H9 (cell line): Measurements from ENCODE around the gene MINDY4B. TPM values are rescaled to one million over a fixed set of nuclear protein-coding genes. Genes with fewer than 3 reads are reported as not detected.
"Not testable (repeated sequence)": the region's sequence is repeated elsewhere in the genome, so short reads cannot be mapped to it uniquely, and the experiment has no call there.

Source experiments
- DNase-seq: peaks from one replicate; pipeline ENCODE4 v3.0.0-alpha.2; 2017
- H2AFZ ChIP-seq: one replicate; pipeline ENCODE4 v1.6.1; 2013; ENCODE audit warnings: mild to moderate bottlenecking, low read length, control low read depth, moderate library complexity
- H2AK5ac ChIP-seq: 2 replicates; pipeline ENCODE4 v1.6.1; 2013; ENCODE audit warnings: low read length, control low read depth, mixed read lengths; ENCODE audit not compliant: insufficient read length
- H2BK120ac ChIP-seq: one replicate; pipeline ENCODE4 v1.6.1; 2013; ENCODE audit warnings: low read depth, mild to moderate bottlenecking, low read length, control low read depth, inconsistent platforms; ENCODE audit not compliant: poor library complexity, severe bottlenecking
- H2BK12ac ChIP-seq: 2 replicates; pipeline ENCODE4 v1.6.1; 2013; ENCODE audit warnings: low read length, control low read depth, mixed read lengths, low read depth; ENCODE audit not compliant: insufficient read length
- H2BK15ac ChIP-seq: 2 replicates; pipeline ENCODE4 v1.6.1; 2013; ENCODE audit warnings: low read depth, low read length, control low read depth
- H2BK20ac ChIP-seq: one replicate; pipeline ENCODE4 v1.6.1; 2013; ENCODE audit warnings: low read depth, mild to moderate bottlenecking, low read length, control low read depth, inconsistent platforms; ENCODE audit not compliant: poor library complexity, severe bottlenecking
- H2BK5ac ChIP-seq: 2 replicates; pipeline ENCODE4 v1.6.1; 2013; ENCODE audit warnings: low read length, control low read depth, mixed read lengths; ENCODE audit not compliant: insufficient read length
- H3K14ac ChIP-seq: 2 replicates; pipeline ENCODE4 v1.6.1; 2013; ENCODE audit warnings: low read length, control low read depth; ENCODE audit not compliant: insufficient read depth
- H3K18ac ChIP-seq: 2 replicates; pipeline ENCODE4 v1.6.1; 2013; ENCODE audit warnings: low read depth, mild to moderate bottlenecking, mixed read lengths, low read length, control low read depth; ENCODE audit not compliant: insufficient read length
- H3K23ac ChIP-seq: 2 replicates; pipeline ENCODE4 v1.6.1; 2013; ENCODE audit warnings: low read length, control low read depth, mixed read lengths, low read depth; ENCODE audit not compliant: insufficient read length
- H3K23me2 ChIP-seq: 2 replicates; pipeline ENCODE4 v1.6.1; 2013; ENCODE audit warnings: low read depth, mild to moderate bottlenecking, mixed read lengths, low read length, control low read depth; ENCODE audit not compliant: insufficient read length, poor library complexity, severe bottlenecking
- H3K27ac ChIP-seq: 2 replicates; pipeline ENCODE4 v1.5.1; 2013; ENCODE audit warnings: low read length, control low read depth, mixed read lengths, low read depth; ENCODE audit not compliant: insufficient read length
- H3K27me3 ChIP-seq: 2 replicates; pipeline ENCODE4 v1.6.1; 2013; ENCODE audit warnings: low read length, control low read depth, inconsistent platforms; ENCODE audit not compliant: insufficient read depth
- H3K4ac ChIP-seq: 2 replicates; pipeline ENCODE4 v1.6.1; 2013; ENCODE audit warnings: low read depth, mild to moderate bottlenecking, control low read depth, inconsistent platforms, low read length, moderate library complexity
- H3K4me1 ChIP-seq: 2 replicates; pipeline ENCODE4 v1.6.1; 2013; ENCODE audit warnings: low read length, control low read depth, inconsistent platforms; ENCODE audit not compliant: insufficient read depth
- H3K4me2 ChIP-seq: 2 replicates; pipeline ENCODE4 v1.6.1; 2013; ENCODE audit warnings: low read length, control low read depth, mixed read lengths; ENCODE audit not compliant: insufficient read length, insufficient read depth
- H3K56ac ChIP-seq: 2 replicates; pipeline ENCODE4 v1.6.1; 2013; ENCODE audit warnings: low read depth, mild to moderate bottlenecking, mixed read lengths, low read length, control low read depth; ENCODE audit not compliant: insufficient read length
- H3K79me1 ChIP-seq: 2 replicates; pipeline ENCODE4 v1.6.1; 2013; ENCODE audit warnings: low read depth, mild to moderate bottlenecking, moderate library complexity, low read length, control low read depth, inconsistent platforms; ENCODE audit not compliant: insufficient read depth, poor library complexity, severe bottlenecking
- H3K79me2 ChIP-seq: 2 replicates; pipeline ENCODE4 v1.6.1; 2013; ENCODE audit warnings: low read length, control low read depth, inconsistent platforms; ENCODE audit not compliant: insufficient read depth
- H3K9ac ChIP-seq: 2 replicates; pipeline ENCODE4 v1.6.1; 2013; ENCODE audit warnings: low read length, control low read depth, mixed read lengths; ENCODE audit not compliant: insufficient read length; ENCODE audit errors: extremely low read depth
- H3K9me3 ChIP-seq: one replicate; pipeline ENCODE4 v1.6.1; 2013; ENCODE audit warnings: low read depth, low read length, inconsistent platforms; ENCODE audit not compliant: control insufficient read depth
- H3T11ph ChIP-seq: one replicate; pipeline ENCODE4 v1.6.1; 2013; ENCODE audit warnings: mild to moderate bottlenecking, low read length, control low read depth, inconsistent platforms
- H4K20me1 ChIP-seq: one replicate; pipeline ENCODE4 v1.6.1; 2013; ENCODE audit not compliant: control insufficient read depth, insufficient read length, insufficient read depth
- H4K5ac ChIP-seq: 2 replicates; pipeline ENCODE4 v1.6.1; 2013; ENCODE audit warnings: low read depth, mild to moderate bottlenecking, mixed read lengths, low read length, control low read depth; ENCODE audit not compliant: insufficient read length
- H4K8ac ChIP-seq: replicated peaks from 2 replicates; pipeline ENCODE4 v1.6.1; 2013; ENCODE audit warnings: low read length, control low read depth, mixed read lengths, low read depth; ENCODE audit not compliant: insufficient read length
- H4K91ac ChIP-seq: 2 replicates; pipeline ENCODE4 v1.6.1; 2013; ENCODE audit warnings: low read depth, mild to moderate bottlenecking, moderate library complexity, mixed read lengths, low read length, control low read depth; ENCODE audit not compliant: insufficient read length
- H3K27ac Mint-ChIP-seq, 3 experiments: 2 replicates in 2 of 3; 3 replicates in 1 of 3; pipeline ENCODE4 v1.8.0; 2020 to 2021; ENCODE audit warnings: mixed read lengths in 3 of 3, mild to moderate bottlenecking in 1 of 3, moderate library complexity in 1 of 3
- H3K27me3 Mint-ChIP-seq: 2 replicates; pipeline ENCODE4 v1.8.0; 2021; ENCODE audit warnings: low read depth, mild to moderate bottlenecking, moderate library complexity, mixed read lengths
- H3K36me3 Mint-ChIP-seq, 3 experiments: 2 replicates in 2 of 3; 3 replicates in 1 of 3; pipeline ENCODE4 v1.8.0; 2020 to 2021; ENCODE audit warnings: low read depth in 3 of 3, mixed read lengths in 3 of 3; ENCODE audit not compliant: insufficient read depth in 1 of 3
- H3K4me1 Mint-ChIP-seq, 2 experiments: 2 replicates each; pipeline ENCODE4 v1.8.0; 2020; ENCODE audit warnings: mixed read lengths in 2 of 2
- H3K4me3 Mint-ChIP-seq, 2 experiments: 2 replicates in 1 of 2; 3 replicates in 1 of 2; pipeline ENCODE4 v1.8.0; 2020 to 2021; ENCODE audit warnings: mild to moderate bottlenecking in 2 of 2, mixed read lengths in 2 of 2, moderate library complexity in 1 of 2
- H3K9me3 Mint-ChIP-seq, 2 experiments: 2 replicates in 1 of 2; 3 replicates in 1 of 2; pipeline ENCODE4 v1.8.0; 2020; ENCODE audit warnings: mild to moderate bottlenecking in 2 of 2, mixed read lengths in 2 of 2, moderate library complexity in 1 of 2
- WGBS: extraction: QIAGEN DNeasy Blood & Tissue Kit; methylation state at CpG from one replicate; pipeline ENCODE4 v1.1.7; 2013; ENCODE audit warnings: missing lambda C conversion rate, low lambda C conversion rate, mixed read lengths; ENCODE audit not compliant: insufficient read length; ENCODE audit errors: extremely low coverage; 5-methylcytosine and 5-hydroxymethylcytosine counted together
- total RNA-seq: library from RNA; stranded (reverse); gene quantifications from 2 replicates; pipeline ENCODE4 v1.2.1, GENCODE V29; 2021
- TF ChIP-seq, protein P1 (sequence below): fragments of 200-600 bp; sonication (generic); conservative IDR thresholded peaks from 3 replicates; pipeline ENCODE4 v1.8.0; 2021; ENCODE audit warnings: antibody characterized with exemption, mild to moderate bottlenecking

The MINDY4B gene
- total RNA-seq, 1 experiment from 2014 or later: not detected

- peaks cover 0 to 5% (median 0%) of the 10 kb centered on the region in 3 experiments; a peak in 3 of 7 replicates for H3K36me3 Mint-ChIP-seq
- DNase-seq: no peak
- no CpG with 5 or more reads among the region's 3 CpGs for WGBS
These were observed 37.8 kb downstream of the MINDY4B start for GRCh38 chr3:150867434-150867833.

GRCh38 chr3:150863921-150864320, 41.3 kb downstream of the MINDY4B start:
- H3K4me1 Mint-ChIP-seq, H3K18ac ChIP-seq, H4K8ac ChIP-seq, H3K9ac ChIP-seq, H3K27ac Mint-ChIP-seq, H3K4me3 Mint-ChIP-seq, H3K4me2 ChIP-seq, H3K23me2 ChIP-seq, H3K56ac ChIP-seq, H2BK12ac ChIP-seq, H2BK120ac ChIP-seq, H3K27me3 ChIP-seq, DNase-seq, H3K27me3 Mint-ChIP-seq, H3K79me2 ChIP-seq, H2AK5ac ChIP-seq, H3K27ac ChIP-seq, H3K36me3 Mint-ChIP-seq, H4K91ac ChIP-seq, H3K14ac ChIP-seq, H3K23ac ChIP-seq, H2BK5ac ChIP-seq, H4K5ac ChIP-seq, H3K4ac ChIP-seq, H3K79me1 ChIP-seq, H3T11ph ChIP-seq, H3K4me1 ChIP-seq, H3K9me3 ChIP-seq, H3K9me3 Mint-ChIP-seq, H2BK20ac ChIP-seq, H2AFZ ChIP-seq, H2BK15ac ChIP-seq, H4K20me1 ChIP-seq: not testable (repeated sequence)
- WGBS: no CpG with 5 or more reads among the region's 5 CpGs

More at GRCh38 chr3:150867434-150867833, 37.8 kb downstream of the MINDY4B start:
- no peak overlapping the region for H4K91ac ChIP-seq
- TF ChIP-seq, protein P1, sequence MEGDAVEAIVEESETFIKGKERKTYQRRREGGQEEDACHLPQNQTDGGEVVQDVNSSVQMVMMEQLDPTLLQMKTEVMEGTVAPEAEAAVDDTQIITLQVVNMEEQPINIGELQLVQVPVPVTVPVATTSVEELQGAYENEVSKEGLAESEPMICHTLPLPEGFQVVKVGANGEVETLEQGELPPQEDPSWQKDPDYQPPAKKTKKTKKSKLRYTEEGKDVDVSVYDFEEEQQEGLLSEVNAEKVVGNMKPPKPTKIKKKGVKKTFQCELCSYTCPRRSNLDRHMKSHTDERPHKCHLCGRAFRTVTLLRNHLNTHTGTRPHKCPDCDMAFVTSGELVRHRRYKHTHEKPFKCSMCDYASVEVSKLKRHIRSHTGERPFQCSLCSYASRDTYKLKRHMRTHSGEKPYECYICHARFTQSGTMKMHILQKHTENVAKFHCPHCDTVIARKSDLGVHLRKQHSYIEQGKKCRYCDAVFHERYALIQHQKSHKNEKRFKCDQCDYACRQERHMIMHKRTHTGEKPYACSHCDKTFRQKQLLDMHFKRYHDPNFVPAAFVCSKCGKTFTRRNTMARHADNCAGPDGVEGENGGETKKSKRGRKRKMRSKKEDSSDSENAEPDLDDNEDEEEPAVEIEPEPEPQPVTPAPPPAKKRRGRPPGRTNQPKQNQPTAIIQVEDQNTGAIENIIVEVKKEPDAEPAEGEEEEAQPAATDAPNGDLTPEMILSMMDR: no peak
- H3T11ph ChIP-seq: no peak overlapping the region
- no peaks in the 10 kb centered on the region for H3K23me2 ChIP-seq
- no peak overlapping the region for H3K4me2 ChIP-seq
- no peak overlapping the region for H3K23ac ChIP-seq
- no peak overlapping the region for H4K8ac ChIP-seq
- H3K4me1 ChIP-seq: no peaks in the 10 kb centered on the region
- H2BK20ac ChIP-seq: no peak overlapping the region
- H4K5ac ChIP-seq: no peak overlapping the region
- H3K14ac ChIP-seq: no peak overlapping the region
- H3K27ac ChIP-seq: no peak overlapping the region
- Mint-ChIP-seq H3K4me3 (no peak overlapping the region), H3K27ac (no peak overlapping the region), H3K9me3 (peaks cover 0 to 4% of the 10 kb centered on the region in 2 experiments; a peak in 1 of 5 replicates), H3K4me1 (peaks cover 3 to 6% of the 10 kb centered on the region in 2 experiments; a peak in 2 of 4 replicates), H3K27me3 (peaks cover under 1% of the 10 kb centered on the region)
- H3K9ac ChIP-seq: no peak overlapping the region
- no peak overlapping the region for H3K18ac ChIP-seq
- no peaks in the 10 kb centered on the region for H3K79me1 ChIP-seq
- H2AK5ac ChIP-seq: no peak overlapping the region
- H3K79me2 ChIP-seq: no peaks in the 10 kb centered on the region
- no peak overlapping the region for H3K56ac ChIP-seq
- H2BK15ac ChIP-seq: no peak overlapping the region
- no peaks in the 10 kb centered on the region for H3K27me3 ChIP-seq
- no peak overlapping the region for H2BK120ac ChIP-seq
- H2BK12ac ChIP-seq: no peak overlapping the region
- H3K4ac ChIP-seq: no peak overlapping the region
- H4K20me1 ChIP-seq: no peaks in the 10 kb centered on the region
- H2AFZ ChIP-seq: no peak overlapping the region
- no peaks in the 10 kb centered on the region for H3K9me3 ChIP-seq
- no peak overlapping the region for H2BK5ac ChIP-seq
